HG03571 (cell line): ENCODE measurements around the gene DHH.

Source experiments
- ATAC-seq: cut with Tn5 transposase; IDR thresholded peaks from one replicate; pipeline ENCODE4 v1.9.1; 2021; ENCODE audit not compliant: unreplicated experiment

The DHH gene

DNA sequence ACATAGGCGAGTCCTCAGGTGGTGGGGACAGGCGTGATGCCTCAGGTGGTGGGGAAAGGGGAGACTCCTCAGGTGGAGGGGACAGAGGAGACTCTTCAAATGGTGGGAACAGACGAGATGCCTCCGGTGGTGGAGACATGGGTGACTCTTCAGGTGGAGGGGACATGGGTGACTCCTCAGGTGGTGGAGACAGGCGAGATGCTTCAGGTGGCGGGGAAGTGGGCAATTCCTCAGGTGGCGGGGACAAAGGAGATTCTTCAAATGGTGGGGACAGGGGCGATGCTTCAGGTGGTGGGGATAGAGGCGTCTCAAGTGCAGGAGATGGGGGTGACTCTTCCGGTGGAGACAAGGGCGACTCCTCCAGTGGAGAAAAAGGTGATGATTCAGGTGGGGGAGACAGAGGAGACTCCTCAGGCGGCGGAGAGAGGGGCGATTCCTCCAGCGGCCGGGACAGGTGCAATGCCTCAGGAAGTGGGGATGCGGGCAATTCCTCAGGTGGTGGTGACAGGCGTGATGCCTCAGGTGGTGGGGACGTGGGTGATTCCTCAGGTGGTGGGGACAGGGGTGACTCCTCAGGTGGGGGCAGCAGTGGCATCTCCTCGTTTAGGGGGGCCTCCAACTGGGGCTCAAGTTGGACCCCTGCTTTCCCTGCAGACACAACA, 42.7 kb downstream of the DHH start:
- ATAC-seq: no peak

DNA sequence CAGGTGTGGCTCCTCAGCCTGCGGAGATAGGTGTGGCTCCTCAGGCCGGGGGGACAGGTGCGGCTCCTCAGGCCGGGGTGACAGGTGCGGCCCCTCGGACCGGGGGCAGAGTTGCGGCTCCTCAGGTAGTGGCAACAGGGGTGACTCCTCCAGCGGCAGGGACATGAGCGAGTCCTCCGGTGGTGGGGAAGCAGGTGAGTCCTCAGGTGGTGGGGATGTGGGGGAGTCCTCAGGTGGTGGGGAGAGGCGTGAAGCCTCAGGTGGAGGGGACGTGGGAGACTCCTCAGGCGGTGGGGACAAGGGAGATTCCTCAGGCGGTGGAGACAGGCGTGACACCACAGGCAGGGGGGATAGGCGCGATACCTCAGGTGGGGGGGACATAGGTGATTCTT, 43.2 kb downstream of the DHH start:
- no peak for ATAC-seq

DNA sequence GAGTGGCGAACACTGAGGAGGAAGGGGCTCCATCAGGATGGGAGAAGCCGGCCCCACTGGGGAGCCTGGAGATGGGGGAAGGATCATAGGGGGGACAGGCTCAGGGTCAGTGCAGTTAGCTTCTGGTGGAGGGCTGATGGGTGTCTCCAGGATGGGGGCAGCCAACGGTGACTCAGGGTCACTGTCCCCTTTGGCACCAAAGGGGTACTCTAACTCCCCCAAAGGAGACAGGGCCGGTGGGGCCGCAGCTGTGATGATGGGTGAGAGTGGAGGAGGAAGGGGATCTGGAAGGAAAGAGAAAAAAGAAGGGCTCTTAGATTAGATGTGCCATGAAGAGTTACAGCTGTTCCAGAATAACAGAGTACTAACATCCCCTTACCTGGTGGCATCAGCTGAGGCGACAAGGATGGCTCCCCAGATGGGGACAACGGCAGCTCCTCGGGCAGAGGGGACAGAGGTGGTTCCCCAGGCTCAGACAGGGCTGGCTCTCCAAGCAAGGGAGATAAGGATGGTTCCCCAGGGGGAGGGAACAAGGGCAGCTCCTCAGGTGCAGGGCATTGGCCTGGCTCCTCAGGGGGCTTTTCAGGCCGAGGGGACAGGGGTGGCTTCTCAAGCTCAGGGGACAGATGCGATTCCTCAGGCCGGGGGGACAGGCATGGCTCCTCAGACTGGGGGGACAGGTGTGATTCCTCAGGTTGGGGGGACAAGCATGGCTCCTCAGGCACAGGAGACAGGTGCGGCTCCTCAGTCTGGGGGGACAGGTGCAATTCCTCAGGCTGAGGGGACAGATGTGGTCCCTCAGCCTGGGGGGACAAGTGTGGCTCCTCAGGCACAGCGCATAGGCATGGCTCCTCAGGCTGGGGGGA, 43.9 kb downstream of the DHH start:
- ATAC-seq: no peak

DNA sequence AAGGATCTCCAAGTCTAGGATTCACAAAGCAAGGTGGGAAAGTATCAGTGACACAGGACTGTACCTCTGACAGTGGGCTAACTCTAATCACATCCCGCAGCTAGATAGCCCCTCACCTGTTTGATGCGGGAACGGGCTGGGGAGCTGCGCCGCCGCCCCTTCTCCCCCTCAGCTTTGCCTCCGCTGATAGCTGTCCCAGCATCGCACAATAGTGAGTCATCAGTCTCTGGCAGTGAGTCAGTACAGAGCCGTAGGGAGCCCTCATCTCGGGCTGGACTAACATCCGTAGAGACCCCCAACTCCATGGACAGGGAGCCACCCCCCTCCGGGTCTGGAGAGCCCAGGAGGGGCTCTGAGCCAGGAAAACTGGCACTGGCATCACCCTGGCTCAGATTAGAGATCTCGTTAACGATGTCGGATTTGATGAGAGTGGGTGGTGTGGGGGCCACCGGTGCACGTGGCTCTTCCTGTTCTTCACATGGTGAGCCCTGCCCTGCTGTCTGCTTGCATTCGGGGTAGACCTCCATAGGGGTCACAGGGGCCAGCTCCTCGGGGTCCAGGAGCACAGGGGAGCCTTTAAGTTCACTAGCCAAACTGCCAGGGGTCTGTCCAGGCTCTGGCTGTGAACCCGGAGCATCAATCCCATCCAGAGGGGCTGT, 44.9 kb downstream of the DHH start:
- ATAC-seq: no peak

DNA sequence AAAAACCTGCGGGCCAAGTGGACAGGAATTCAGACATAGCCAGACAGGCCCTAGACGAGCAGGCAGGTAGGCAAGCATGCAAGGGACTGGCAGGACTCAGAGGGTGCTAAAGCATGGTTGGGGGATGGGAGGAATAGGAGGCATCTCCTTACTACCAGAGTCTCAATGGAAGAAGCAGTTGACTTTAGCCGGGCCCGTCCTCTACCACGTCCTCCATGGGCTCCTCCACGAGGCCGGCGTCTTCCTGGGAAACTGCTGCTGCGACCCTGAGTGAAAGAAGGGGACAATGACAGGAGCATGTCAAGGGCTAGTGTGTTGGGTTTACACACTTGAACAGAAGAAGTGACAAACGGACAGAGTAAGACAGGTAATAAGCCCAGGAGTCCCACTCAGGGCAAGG, 45.6 kb downstream of the DHH start:
- ATAC-seq: no peak

DNA sequence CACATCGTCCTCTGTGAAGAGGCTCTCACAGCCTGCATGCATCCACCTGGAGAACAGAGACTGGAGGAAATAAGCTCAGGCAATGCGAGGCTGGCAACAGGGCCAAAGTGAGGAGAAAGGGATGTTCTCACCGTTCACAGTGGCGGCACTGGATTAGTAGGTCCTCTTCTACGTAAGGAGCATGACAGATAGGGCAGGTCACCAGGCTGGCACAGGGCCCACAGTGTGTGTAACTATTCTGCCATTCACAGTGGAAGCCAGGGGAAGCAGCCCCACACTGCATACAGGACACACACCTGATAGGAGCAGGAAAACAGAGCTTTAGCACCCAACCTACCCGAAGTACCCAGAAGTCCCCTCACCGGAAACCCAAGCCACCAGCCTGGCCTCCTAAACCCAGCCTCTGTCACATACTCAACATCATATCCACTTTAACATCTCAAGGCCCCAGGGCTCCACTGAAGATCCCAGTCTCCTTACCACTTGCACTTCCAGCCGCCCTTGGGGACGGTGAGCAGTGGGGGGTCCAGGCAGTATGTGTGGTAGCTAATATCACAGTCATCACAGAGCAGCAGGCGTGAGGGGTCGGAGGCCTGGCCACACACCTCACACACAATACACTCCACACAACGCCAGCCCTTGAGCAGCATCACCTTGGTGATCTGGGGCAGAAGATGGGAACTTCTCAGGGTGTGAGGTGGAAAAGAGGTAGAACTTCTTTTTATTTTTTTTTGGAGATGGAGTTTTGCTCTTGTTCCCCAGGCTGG, 48.3 kb downstream of the DHH start:
- no peak for ATAC-seq

DNA sequence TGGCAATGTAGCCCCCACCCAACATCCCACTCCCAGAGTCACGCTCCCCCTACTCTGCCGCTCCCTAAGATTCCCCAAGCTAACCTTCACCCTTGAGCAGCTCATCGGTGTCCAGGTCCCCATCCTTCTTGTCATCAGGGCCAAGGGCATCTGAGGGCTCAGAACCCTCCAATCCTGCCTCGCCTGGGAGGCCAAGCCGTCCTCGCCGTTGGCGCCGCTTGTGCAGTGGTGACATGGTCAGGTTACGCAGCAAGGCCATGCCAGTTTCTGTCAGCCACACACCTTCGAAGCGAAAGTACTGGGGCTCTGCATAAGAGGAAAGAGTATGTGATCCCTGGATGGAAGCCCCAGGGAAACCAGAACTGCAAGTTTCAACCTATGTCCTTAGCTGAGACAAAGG, 49.9 kb downstream of the DHH start:
- no peak for ATAC-seq

DNA sequence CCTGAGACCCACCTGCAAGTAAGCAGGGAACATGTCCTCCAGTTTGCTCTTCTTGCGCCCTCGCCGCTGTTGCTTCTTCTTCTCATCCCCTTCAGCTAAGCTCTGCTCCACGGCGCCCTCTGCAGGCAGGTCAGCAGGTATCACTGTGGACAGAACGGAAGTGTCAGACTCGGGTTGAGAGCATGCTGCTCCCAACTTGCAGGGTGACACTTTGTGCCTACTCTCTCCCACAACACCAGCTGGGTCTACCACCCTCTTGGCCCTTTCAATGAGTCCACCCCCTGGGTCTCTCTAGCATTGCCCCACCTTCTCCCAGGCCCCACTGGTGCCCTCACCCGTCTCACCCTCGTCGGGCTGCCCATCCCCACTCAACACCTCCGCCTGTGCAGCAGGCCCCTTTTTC, 50.7 kb downstream of the DHH start:
- ATAC-seq: no peak

DNA sequence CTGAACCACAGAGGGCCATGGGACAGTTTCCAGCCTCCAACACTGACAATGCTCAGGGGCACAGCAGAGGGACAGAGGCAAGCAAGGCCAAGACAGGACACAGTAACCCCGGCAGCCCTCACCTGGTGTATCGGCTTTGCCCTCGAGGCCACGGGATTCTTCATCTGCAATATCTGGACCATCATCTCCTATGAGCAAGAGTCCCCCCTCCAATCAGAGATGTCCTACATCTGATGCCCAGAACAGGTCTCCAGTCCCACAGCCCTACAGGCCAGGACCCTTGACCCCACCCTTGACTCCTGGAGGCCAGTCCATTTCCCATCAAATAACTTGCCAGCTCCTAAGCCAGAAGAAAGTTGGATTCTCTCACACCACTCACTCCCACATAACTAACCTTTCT, 51.4 kb downstream of the DHH start:
- ATAC-seq: no peak

DNA sequence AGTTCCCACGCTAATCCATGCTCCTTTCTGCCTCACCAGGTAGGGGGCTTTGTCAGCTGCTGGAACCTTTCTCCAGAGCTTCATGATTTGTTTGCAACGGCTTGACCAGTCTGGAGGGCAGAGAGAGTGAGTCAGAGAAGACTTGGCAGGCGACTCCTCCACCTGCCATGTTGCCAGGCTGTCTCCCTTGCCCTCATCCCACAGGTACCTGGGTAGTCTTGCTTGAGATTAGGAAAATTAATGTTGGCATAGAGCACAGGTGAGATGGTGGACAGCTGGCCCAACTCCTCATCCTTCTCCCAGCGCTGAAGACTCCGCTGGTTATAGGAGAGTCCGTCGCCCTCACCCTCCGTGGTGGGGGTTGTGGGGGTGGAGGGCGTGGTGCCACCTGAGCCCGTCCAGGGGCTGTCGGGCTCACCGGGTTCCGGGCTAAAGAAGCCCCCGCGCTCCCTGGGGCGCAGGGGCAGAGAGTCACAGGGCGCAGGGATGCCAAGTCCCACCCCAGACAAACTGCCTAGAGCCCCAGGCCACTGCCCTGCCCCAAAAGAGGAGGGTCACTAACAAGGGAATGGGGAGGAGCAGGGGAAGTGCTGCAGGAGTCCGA, 52.6 kb downstream of the DHH start:
- ATAC-seq: no peak

DNA sequence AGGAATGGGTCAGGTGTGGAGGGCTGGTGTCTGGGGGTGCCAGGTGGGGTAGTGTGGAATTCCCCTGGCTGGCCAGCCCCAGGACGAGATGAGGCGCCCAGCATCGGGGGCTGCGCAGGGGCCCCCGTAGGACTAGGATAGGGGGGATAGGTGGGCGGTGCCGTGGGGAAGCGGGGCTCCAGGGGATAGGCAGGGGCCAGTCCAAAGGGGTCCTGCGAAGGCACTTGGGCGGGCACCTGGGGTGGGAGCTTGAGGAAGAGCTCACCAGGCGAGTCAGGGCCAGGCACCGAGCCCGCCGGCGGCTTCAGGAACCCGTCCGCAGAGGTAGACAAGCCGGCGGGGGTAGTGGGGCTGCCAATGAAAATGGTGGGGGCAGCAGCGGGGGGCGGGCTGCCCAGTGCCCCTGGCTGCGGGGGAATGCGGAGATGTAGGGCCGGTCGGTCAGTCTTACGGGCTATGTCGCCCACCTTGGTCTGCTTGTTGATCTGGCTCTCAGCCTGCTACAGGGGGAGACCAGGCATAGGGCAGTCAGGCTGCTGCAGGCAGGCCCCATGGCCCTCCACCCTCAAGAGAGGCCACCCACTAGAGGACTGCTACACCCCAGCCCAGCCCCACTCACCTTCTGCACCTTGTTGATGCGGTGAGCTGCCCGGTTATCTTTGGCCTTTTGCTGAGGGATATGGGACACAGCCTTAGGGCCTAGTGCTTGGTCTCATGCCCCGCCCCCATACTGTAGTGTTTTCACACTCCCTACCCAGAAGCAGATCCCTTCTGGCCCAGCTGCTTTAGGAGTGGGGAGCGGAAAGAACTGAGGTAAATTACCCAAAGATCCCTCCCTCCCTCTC, 53.3 kb downstream of the DHH start:
- ATAC-seq: no peak

DNA sequence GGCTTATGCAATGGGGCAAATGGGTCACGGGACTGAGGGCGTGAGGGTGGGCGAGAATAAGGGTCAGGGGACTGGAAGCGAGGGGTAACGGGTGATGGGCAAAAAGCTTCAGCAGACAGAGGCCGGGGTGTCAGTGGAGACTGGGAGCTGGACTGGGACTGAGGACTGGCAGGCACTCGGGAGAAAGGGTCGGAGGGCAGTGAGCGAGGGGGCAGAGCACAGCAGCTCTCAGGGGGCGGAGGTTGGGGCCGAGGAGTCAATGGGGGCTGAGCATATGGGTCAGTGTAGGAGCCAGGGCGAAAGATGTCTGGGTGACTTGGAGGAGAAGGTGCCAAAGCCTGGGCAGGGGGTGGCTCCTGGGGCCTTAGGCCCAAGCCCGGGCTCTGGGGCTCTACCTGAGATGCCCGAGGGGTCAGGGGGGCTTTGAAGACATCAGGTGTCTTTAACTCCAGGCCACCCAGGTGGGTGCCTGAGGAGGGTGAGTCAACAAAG, 54.2 kb downstream of the DHH start:
- no peak for ATAC-seq

DNA sequence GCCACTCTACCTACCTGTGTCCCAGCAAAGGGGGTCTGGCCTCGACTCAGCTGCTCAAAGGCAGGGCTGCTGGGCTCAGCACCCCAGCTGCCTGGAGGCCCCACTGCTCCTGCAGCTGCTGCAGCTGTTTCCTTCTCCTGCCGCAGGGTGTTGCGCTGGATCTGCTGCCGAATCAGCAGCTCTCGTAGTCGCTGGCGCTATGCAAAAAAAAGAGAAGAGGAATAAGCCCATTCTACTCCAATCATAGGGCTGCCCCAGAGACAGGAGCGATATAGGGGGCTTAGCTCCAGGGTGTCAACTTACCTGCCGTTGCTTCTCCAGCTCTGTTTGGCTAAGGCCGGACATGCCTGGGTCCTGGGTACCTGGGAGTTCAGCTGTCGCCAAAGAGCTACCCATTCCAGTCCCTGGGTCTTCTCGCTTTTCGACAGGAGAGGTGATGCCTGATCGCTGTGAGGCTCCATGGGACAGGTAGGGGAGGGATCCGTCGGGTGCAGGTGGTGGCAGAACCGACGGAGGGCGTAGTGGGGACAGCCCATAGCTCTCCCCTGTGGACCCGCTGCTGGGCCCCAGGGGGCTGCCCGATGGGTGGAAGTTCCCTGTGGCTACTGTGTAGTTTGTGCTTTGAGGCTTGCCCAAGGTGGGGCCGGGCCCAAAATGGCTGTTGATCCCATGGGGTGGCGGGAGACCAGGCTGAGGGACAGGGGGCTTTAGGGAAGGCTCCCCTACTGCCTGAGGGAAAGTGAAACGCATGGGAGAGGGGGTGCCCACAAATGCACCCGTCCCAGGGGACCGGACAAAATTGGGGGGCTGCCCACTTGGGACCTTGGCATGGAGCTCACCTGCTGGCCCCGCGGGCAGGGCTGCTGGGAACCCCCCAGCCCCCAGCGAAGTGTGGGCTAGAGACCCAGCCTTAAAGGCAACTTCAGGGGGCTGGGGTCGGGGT, 54.9 kb downstream of the DHH start:
- ATAC-seq: no peak

DNA sequence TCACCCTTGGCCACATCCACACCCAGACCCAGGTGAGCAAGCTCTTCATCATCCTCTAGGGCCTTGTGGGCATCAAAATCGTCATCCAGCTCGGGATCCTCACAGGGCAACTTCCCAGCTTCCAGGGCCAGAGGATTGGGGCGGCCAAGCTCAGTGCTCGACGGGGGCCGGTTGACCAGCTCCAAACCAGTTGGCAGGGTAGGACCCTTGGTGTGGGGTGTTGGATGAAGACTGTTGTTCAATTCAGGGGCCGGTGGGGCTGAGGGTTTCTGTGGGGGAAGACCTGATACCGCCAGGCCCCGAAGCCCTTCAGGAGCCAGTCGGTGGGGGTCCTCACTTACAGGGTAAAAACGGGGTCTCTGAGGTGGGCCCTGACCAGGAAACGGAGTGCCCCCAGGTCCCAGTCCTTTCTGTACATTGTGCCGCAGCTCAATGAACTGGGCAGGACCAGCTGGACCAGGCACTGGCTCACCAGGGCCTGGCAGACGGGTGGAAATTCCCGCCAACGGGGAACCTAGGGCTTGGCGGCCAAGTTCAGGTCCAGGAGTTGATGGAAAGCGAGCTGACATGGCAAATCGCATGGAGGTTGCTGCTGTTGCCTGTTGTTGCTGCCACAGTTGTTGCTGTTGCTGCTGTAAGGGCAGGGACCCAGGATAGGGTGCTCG, 56.2 kb downstream of the DHH start:
- ATAC-seq: no peak

DNA sequence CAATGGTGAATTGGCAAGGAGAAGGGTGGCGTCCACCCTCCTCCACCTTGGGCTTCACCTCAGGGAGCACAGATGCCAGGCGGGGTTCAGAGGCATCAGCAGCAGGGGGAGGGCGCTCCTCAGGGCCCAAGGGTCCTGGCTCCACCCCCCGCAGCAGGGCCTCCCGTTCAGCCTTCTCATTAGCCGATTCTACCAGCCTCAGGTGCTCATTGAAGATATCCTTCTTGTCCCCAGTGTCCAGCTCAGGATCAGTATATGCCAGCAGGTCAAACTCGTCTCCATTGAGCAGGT, 56.7 kb downstream of the DHH start:
- ATAC-seq: no peak

DNA sequence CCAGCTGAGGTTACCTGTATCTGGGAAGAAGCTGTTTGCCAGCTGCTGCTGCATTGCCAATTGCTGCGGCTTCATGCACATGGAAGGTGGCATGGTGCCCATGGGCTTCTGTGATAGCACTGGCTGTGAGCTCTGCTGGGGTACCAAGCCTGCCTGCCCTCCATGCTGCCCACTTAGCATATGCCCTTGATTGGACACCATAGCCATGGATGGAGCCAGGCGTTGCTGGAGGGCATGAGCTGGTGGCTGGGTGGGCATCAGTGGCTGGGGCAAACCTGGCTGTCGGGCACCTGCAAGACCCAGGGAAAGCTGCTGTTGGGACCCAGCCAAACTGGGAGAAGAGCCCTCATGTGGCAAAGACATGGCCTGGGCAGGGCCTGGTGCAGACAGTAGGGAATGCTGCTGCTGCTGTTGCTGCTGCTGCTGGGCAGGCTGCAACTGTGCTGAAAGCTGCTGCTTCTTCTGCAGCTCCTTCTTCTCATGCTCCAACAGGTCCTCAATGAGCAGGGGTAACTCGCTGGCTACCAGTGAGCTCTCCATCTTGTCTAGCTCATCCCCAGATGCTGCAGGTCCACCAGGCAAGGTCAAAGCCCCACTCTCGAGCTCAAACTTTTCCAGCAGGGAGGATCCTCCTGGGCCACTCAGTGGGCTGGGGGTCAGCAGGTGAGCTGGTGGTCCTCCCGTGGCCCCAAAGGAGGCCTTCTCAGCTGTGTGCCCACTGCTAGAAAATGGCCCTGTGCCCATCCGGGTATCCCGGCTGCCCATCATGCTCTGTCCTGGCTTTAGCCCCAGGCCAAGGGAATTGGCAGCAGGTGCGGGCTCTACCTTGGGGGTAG, 57.3 kb downstream of the DHH start:
- ATAC-seq: no peak
